ENCODE measurements around the gene FEM1A. TPM values are rescaled to one million over a fixed set of nuclear protein-coding genes. Genes with fewer than 3 reads are reported as not detected.

FEM1A gene
- total and polyA plus RNA-seq, 2 of the 13 experiments (the other 11 are each of a cell fraction or from before 2014, with no cell fraction given), result 3.2 to 10.8 TPM

DNA sequence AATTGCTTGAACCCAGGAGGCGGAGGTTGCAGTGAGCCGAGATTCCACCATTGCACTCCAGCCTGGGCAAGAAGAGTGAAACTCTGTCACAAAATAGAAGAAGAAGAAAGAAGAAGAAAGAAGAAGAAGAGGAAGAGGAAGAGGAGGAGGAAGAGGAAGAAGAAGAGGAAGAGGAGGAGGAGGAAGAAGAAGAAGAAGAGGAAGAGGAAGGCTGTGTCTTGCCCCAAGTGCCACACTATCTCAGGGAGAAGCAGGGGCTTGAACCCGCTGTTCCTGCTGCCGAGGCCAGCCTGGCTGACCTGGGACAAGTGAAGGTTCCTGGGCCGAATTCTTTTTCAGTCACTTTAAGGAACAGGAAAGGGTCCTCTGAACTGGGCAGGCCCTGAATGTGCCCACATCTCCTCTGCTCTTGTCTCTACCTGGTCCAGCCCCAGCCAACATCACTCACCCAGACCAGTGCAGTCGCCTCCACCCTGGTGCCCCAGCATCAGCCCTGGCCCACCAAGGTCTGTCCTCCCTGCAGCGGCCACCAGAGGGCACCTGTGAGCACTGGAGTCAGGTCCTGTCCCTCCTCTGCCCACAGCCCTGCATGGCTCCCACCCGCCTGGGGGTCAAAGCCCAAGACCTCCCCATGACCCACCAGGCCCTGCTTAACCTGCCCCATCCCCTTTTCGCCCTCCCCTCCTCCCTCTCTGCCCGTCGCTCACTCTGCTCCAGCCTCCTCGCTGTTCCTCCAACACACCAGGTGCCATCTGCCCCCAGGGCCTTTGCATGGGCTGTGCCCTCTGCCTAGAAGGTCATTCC is 20.0 kb downstream of the FEM1A start (continued):
- peak; percentile 52; the same call in 1 of the 2 replicates for TF ChIP-seq SMC3 (IDR thresholded peaks at IDR 0.05; ENCODE audit: low read length)
- no peak for TF ChIP-seq ATF1 (CRISPR knock-in tag; IDR thresholded peaks at IDR 0.05)
- no peak for TF ChIP-seq KMT2B (CRISPR knock-in tag; IDR thresholded peaks at IDR 0.05)
- no peak for TF ChIP-seq ZNF256 (CRISPR knock-in tag; conservative IDR thresholded peaks at IDR 0.05)
- no peak for TF ChIP-seq PRMT3 (CRISPR knock-in tag; IDR thresholded peaks at IDR 0.05; ENCODE audit: borderline replicate concordance, low read depth)
- no peak for TF ChIP-seq KDM4B (CRISPR knock-in tag; IDR thresholded peaks at IDR 0.05)
- no peak for TF ChIP-seq FOXP1 (IDR thresholded peaks at IDR 0.05)
- TF ChIP-seq FOXP1 (CRISPR knock-in tag; IDR thresholded peaks at IDR 0.05), result no peak
- TF ChIP-seq, protein P1, sequence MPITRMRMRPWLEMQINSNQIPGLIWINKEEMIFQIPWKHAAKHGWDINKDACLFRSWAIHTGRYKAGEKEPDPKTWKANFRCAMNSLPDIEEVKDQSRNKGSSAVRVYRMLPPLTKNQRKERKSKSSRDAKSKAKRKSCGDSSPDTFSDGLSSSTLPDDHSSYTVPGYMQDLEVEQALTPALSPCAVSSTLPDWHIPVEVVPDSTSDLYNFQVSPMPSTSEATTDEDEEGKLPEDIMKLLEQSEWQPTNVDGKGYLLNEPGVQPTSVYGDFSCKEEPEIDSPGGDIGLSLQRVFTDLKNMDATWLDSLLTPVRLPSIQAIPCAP (CRISPR knock-in tag; IDR thresholded peaks at IDR 0.05; ENCODE audit: low read depth), result no peak
- TF ChIP-seq ZBTB38 (CRISPR knock-in tag; IDR thresholded peaks at IDR 0.05), result 0 out of 2 replicates have a peak, but pooled peaks have one; percentile 17
- no peak for TF ChIP-seq TAF1 (CRISPR knock-in tag; IDR thresholded peaks at IDR 0.05)
- TF ChIP-seq DNMT1 (CRISPR knock-in tag; IDR thresholded peaks at IDR 0.05), result no peak
- no peak for TF ChIP-seq ZNF737 (CRISPR knock-in tag; IDR thresholded peaks at IDR 0.05; ENCODE audit: borderline replicate concordance)
- peak; percentile 79; the same call in 1 of the 2 replicates for TF ChIP-seq HNRNPL (IDR thresholded peaks at IDR 0.05; ENCODE audit: low read depth, low read length)
- TF ChIP-seq FIP1L1 (IDR thresholded peaks at IDR 0.05; ENCODE audit: borderline replicate concordance, insufficient read depth, low read depth, low read length), result no peak
- TF ChIP-seq ZNF547 (CRISPR knock-in tag; IDR thresholded peaks at IDR 0.05), result no peak
- no peak for TF ChIP-seq ZNF30 (CRISPR knock-in tag; IDR thresholded peaks at IDR 0.05)
- no peak for TF ChIP-seq POGZ (CRISPR knock-in tag; IDR thresholded peaks at IDR 0.05)
- 0 out of 2 replicates have a peak, but pooled peaks have one; percentile 48 for TF ChIP-seq ZNF567 (CRISPR knock-in tag; IDR thresholded peaks at IDR 0.05; ENCODE audit: borderline replicate concordance)
- TF ChIP-seq, protein P2, sequence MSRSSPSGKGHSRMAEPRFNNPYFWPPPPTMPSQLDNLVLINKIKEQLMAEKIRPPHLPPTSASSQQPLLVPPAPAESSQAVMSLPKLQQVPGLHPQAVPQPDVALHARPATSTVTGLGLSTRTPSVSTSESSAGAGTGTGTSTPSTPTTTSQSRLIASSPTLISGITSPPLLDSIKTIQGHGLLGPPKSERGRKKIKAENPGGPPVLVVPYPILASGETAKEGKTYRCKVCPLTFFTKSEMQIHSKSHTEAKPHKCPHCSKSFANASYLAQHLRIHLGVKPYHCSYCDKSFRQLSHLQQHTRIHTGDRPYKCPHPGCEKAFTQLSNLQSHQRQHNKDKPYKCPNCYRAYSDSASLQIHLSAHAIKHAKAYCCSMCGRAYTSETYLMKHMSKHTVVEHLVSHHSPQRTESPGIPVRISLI (CRISPR knock-in tag; IDR thresholded peaks at IDR 0.05; ENCODE audit: borderline replicate concordance), result no peak; the same call in 1 of the 2 replicates
- TF ChIP-seq ZNF672 (CRISPR knock-in tag; IDR thresholded peaks at IDR 0.05), result no peak
- TF ChIP-seq, protein P3, sequence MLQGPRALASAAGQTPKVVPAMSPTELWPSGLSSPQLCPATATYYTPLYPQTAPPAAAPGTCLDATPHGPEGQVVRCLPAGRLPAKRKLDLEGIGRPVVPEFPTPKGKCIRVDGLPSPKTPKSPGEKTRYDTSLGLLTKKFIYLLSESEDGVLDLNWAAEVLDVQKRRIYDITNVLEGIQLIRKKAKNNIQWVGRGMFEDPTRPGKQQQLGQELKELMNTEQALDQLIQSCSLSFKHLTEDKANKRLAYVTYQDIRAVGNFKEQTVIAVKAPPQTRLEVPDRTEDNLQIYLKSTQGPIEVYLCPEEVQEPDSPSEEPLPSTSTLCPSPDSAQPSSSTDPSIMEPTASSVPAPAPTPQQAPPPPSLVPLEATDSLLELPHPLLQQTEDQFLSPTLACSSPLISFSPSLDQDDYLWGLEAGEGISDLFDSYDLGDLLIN (CRISPR knock-in tag; IDR thresholded peaks at IDR 0.05; ENCODE audit: borderline replicate concordance), result no peak
- TF ChIP-seq ZNF569 (CRISPR knock-in tag; IDR thresholded peaks at IDR 0.05; ENCODE audit: borderline replicate concordance), result no peak
- TF ChIP-seq ZNF33B (CRISPR knock-in tag; IDR thresholded peaks at IDR 0.05), result no peak
- TF ChIP-seq ZNF354B (CRISPR knock-in tag; IDR thresholded peaks at IDR 0.05), result no peak
- no peak; the same call in 1 of the 2 replicates for TF ChIP-seq ZFP41 (CRISPR knock-in tag; IDR thresholded peaks at IDR 0.05; ENCODE audit: borderline replicate concordance)
- TF ChIP-seq, protein P4, sequence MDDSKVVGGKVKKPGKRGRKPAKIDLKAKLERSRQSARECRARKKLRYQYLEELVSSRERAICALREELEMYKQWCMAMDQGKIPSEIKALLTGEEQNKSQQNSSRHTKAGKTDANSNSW (CRISPR knock-in tag; IDR thresholded peaks at IDR 0.05; ENCODE audit: borderline replicate concordance), result no peak
- no peak for TF ChIP-seq ZNF652 (CRISPR knock-in tag; IDR thresholded peaks at IDR 0.05; ENCODE audit: borderline replicate concordance, low read depth)
